Aorta (tissue), 5 donors: ENCODE results near the gene SERINC2. TPM values are rescaled to one million over a fixed set of nuclear protein-coding genes. Genes with fewer than 3 reads are reported as not detected.

ENCODE experiments used
- ATAC-seq: fragments of 200-7000 bp; cut with Tn5 transposase; one replicate; pipeline ENCODE4 v1.9.1; 2022; ENCODE audit warnings: moderate library complexity; ENCODE audit not compliant: low FRiP score
- DNase-seq, 2 donors: peaks; one replicate each; pipeline ENCODE4 v3.0.0-alpha.2; 2020
- H3K27ac ChIP-seq, 2 donors: one replicate each; pipeline ENCODE4 v1.5.1; 2013; ENCODE audit warnings: low read length in 2 of 2, mild to moderate bottlenecking in 2 of 2, moderate library complexity in 2 of 2, control low read depth in 1 of 2, inconsistent platforms in 1 of 2, low read depth in 1 of 2
- H3K27me3 ChIP-seq, 2 donors: one replicate each; pipeline ENCODE4 v1.6.1; 2013; ENCODE audit warnings: control low read depth in 1 of 2, low read length in 1 of 2, mild to moderate bottlenecking in 1 of 2, moderate library complexity in 1 of 2; ENCODE audit not compliant: insufficient read depth in 2 of 2, control insufficient read depth in 1 of 2
- H3K36me3 ChIP-seq, 2 donors: one replicate each; pipeline ENCODE4 v1.6.1; 2013; ENCODE audit warnings: control low read depth in 1 of 2, low read length in 1 of 2, mild to moderate bottlenecking in 1 of 2; ENCODE audit not compliant: insufficient read depth in 2 of 2, control insufficient read depth in 1 of 2
- H3K4me1 ChIP-seq, 2 donors: one replicate each; pipeline ENCODE4 v1.6.1; 2013; ENCODE audit warnings: low read length in 2 of 2, control low read depth in 1 of 2, mild to moderate bottlenecking in 1 of 2, moderate library complexity in 1 of 2; ENCODE audit not compliant: insufficient read depth in 2 of 2, control insufficient read depth in 1 of 2
- H3K4me3 ChIP-seq, 2 donors: one replicate each; pipeline ENCODE4 v1.5.1; 2013; ENCODE audit warnings: low read length in 2 of 2, control low read depth in 1 of 2, mild to moderate bottlenecking in 1 of 2
- H3K9me3 ChIP-seq: one replicate; pipeline ENCODE4 v1.6.1; 2013; ENCODE audit warnings: mild to moderate bottlenecking, low read length; ENCODE audit not compliant: control insufficient read depth
- WGBS, 2 donors: extraction: QIAGEN DNeasy Blood & Tissue Kit; methylation state at CpG; one replicate each; pipeline ENCODE4 v1.1.7; 2013; 5-methylcytosine and 5-hydroxymethylcytosine counted together
- intact Hi-C, 2 donors: fragments of 100-400 bp; cut with DNase I; formaldehyde crosslinking; loops; one replicate each; pipeline versions ENCODE4 v1.14.2 to v1.15.0; 2022
- long read RNA-seq, 2 donors: library from polyadenylated mRNA; unstranded; transcript quantifications; one replicate each; pipeline ENCODE4 v2.0.0, GENCODE V29; 2020 to 2021
- polyA plus RNA-seq, 2 donors: library from polyadenylated mRNA; stranded (reverse); fragments of 200-250 nt; gene quantifications; one replicate each; pipeline ENCODE4 v1.2.3, GENCODE V29; 2013
- total RNA-seq, 2 donors: library from RNA; stranded (reverse); fragmentation: NEBNext Ultra II Directional; extraction: Animal tissue kit (Norgen Biotek cat#: 25700); gene quantifications; one replicate each; pipeline ENCODE4 v1.2.1, GENCODE V29; 2021
- donor health status: healthy with polysubstance abuse.
- donor health status: Bipolar disorder and iron deficiency.
- donor health status: DM: no; HTN: no; CAD: no.
- donor health status: DM: no; HTN: no; CAD: no.
- donor health status: DM: yes; HTN: yes; CAD: no.

SERINC2 gene
- total RNA-seq (1 to 10 TPM; 2.5 to 3.7 TPM), polyA plus RNA-seq (10 to 100 TPM in 1 of 2 donors, 1 to 10 TPM in 1; 3.3 to 20.7 TPM)
- long read RNA-seq, donor 1, transcript SERINC2-201 (10 exons, 1,997 nt) = major isoform, 9 of 13 reads
- long read RNA-seq, donor 1, partial matches to known transcripts = 4 of 13 reads
- long read RNA-seq, donor 1, other reads (novel, unspliced or antisense) = 0 of 13 reads
- long read RNA-seq, donor 2, partial matches to known transcripts = 2 of 4 reads
- long read RNA-seq, donor 2, other reads (novel, unspliced or antisense) = 1 of 4 reads

DNA sequence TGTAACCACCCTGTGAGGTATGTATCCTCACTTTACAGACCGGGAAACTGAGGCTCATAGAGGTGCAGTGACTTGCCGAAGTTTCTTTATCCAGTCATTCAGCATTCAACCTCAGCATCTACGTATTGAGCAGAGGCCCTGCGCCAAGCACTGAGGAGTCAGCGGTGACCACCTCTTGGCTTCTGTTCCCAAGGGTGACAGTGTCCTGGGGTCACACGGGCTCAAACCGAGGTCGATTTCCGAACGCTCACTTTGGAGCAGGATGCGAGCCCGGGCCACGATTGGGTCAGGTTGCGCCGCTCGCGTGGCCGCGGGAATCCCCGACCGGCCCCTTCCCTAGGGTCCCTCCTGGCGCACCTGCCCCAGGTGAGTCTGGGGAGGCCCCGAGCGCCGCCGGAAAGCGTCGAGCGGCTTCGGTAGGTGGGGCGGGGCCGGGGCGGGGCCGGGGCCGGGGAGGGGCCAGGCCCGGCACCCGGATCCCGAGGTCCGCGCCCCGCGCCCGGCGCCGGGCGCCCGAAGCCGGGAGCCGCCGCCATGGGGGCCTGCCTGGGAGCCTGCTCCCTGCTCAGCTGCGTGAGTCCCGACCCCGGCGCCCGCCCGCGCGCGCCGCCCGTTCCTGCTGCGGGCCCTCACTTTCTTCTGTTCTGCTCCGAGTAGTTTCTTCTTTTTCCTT lies at the start of gene SERINC2:
TSS of gene SERINC2 (plus strand) at position 482 of the 673 bp plus-strand sequence. CDS start at position 535, 53 bp downstream.
- H3K36me3 ChIP-seq = no peaks in the 10 kb centered on the region
- no peaks in the 10 kb centered on the region for H3K9me3 ChIP-seq
- no peak within 1 kb of the TSS for H3K27ac ChIP-seq
- peak within 1 kb of the TSS; percentile 39 to 55 for H3K4me3 ChIP-seq
- ATAC-seq (peak; percentile 42), DNase-seq (no peak)
- 2 to 3% methylated on average over 40 to 63 of the region's 63 CpGs for WGBS, 2 donors
- no peaks in the 10 kb centered on the region for H3K4me1 ChIP-seq
- intact Hi-C loops = loop anchor here in 1 of 2 donors (10.0 kb wide), 1 partner anchor 118 kb away; the partner anchor contains the start of genes SNRNP40 and ZCCHC17
- H3K27me3 ChIP-seq = no peaks in the 10 kb centered on the region

DNA sequence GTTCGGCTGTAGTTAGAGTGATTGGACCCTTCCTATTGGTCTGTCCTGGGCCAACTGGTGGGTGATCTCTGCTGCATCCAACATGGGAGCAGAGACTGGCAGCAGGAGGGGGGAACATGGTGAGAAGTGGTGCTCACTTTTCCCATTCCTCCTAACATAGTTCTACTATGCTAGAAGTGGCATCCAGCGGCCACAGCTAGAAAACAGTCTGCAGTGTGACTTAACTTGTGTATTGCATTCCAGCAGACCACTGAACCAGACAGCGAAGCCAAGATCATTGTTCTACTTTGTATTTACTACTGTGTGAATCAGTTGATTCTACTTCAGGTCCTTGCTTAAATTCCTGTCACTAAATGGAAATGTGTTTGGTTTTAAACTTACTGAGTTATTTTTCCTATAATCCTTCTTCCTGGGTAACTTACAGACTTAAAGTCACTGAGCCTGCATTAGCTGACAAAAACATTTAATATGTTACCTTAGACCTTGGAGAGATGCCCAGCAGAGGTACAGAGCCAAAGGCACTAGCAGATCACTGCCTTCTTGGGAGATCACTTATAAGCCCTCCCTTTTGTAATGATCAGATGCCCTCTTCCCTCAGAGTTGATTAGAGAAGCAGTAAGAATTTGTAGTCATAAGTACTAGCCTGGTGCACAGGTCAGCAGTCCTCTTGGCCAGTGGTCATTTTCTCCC lies 48.3 kb upstream of the SERINC2 start:
- no peak overlapping the region for H3K4me3 ChIP-seq
- peaks cover 6 to 12% of the 10 kb centered on the region in 2 donors for H3K36me3 ChIP-seq
- no peaks in the 10 kb centered on the region for H3K27me3 ChIP-seq
- no peak overlapping the region for H3K27ac ChIP-seq
- ATAC-seq (no peak), DNase-seq (no peak)
- no peaks in the 10 kb centered on the region for H3K9me3 ChIP-seq
- intact Hi-C loops = no loop called here
- WGBS, 2 donors = 77 to 90% methylated on average over 3 of the region's 3 CpGs
- peaks cover 0 to 3% of the 10 kb centered on the region in 2 donors for H3K4me1 ChIP-seq

DNA sequence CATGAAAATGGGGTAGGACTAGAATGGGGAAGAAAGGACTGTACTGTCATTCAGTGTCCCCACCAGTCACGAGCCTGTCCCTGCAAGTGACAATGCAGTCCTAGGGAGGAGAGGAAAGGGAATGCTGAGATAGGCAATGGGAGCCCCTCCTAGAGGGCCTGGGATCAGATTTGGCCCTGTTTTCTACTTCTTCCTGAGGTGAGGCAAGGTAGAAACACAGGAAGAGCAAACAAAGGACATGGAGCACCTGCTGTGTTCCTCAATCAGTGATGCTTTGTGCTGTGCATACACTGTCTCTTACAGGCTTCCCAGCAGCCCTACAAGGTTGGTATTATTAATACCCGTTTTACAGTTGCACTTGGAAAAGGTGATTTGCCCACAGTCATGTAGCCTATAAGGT lies 46.2 kb upstream of the SERINC2 start:
- Histone ChIP-seq H3K4me3 (no peak overlapping the region), H3K36me3 (peaks cover 0 to 12% of the 10 kb centered on the region in 2 donors), H3K27me3 (no peaks in the 10 kb centered on the region), H3K4me1 (peaks cover 0 to 9% of the 10 kb centered on the region in 2 donors), H3K27ac (no peak overlapping the region), H3K9me3 (no peaks in the 10 kb centered on the region)
- DNase-seq = no peak
- intact Hi-C loops = no loop called here
- ATAC-seq = no peak
- 61 to 72% methylated on average over 2 of the region's 2 CpGs for WGBS, 2 donors

GRCh38 chr1:31368611-31369107 lies 44.4 kb upstream of the SERINC2 start:
- intact Hi-C loops = no loop called here
- ATAC-seq (no peak), DNase-seq (no peak)
- Histone ChIP-seq H3K9me3 (no peaks in the 10 kb centered on the region), H3K4me3 (no peak overlapping the region), H3K4me1 (peaks cover 0 to 9% of the 10 kb centered on the region in 2 donors), H3K27me3 (no peaks in the 10 kb centered on the region), H3K27ac (no peak overlapping the region), H3K36me3 (peaks cover 0 to 12% of the 10 kb centered on the region in 2 donors)
- 48% methylated on average over 3 of the region's 3 CpGs for WGBS, 2 donors

GRCh38 chr1:31370021-31370420 lies 43.0 kb upstream of the SERINC2 start:
- H3K27ac ChIP-seq = no peak overlapping the region

GRCh38 chr1:31370565-31370964 lies 42.4 kb upstream of the SERINC2 start:
- no peak overlapping the region for H3K4me3 ChIP-seq
- H3K36me3 ChIP-seq = peaks cover 0 to 6% of the 10 kb centered on the region in 2 donors
- DNase-seq (no peak), ATAC-seq (no peak)
- H3K27me3 ChIP-seq = no peaks in the 10 kb centered on the region
- H3K9me3 ChIP-seq = no peaks in the 10 kb centered on the region
- H3K27ac ChIP-seq = no peak overlapping the region
- WGBS, 2 donors = 97% methylated on average over 4 of the region's 4 CpGs
- H3K4me1 ChIP-seq = peaks cover 3 to 9% of the 10 kb centered on the region in 2 donors
- intact Hi-C loops = no loop called here

More at GRCh38 chr1:31370021-31370420, 43.0 kb upstream of the SERINC2 start:
- WGBS, 2 donors = 69 to 70% methylated on average over 2 of the region's 2 CpGs
- no peaks in the 10 kb centered on the region for H3K27me3 ChIP-seq
- H3K4me3 ChIP-seq = no peak overlapping the region
- H3K4me1 ChIP-seq = peaks cover 3 to 9% of the 10 kb centered on the region in 2 donors
- ATAC-seq (no peak), DNase-seq (no peak)
- intact Hi-C loops = no loop called here
- H3K36me3 ChIP-seq = peaks cover 0 to 6% of the 10 kb centered on the region in 2 donors
- H3K9me3 ChIP-seq = no peaks in the 10 kb centered on the region

DNA sequence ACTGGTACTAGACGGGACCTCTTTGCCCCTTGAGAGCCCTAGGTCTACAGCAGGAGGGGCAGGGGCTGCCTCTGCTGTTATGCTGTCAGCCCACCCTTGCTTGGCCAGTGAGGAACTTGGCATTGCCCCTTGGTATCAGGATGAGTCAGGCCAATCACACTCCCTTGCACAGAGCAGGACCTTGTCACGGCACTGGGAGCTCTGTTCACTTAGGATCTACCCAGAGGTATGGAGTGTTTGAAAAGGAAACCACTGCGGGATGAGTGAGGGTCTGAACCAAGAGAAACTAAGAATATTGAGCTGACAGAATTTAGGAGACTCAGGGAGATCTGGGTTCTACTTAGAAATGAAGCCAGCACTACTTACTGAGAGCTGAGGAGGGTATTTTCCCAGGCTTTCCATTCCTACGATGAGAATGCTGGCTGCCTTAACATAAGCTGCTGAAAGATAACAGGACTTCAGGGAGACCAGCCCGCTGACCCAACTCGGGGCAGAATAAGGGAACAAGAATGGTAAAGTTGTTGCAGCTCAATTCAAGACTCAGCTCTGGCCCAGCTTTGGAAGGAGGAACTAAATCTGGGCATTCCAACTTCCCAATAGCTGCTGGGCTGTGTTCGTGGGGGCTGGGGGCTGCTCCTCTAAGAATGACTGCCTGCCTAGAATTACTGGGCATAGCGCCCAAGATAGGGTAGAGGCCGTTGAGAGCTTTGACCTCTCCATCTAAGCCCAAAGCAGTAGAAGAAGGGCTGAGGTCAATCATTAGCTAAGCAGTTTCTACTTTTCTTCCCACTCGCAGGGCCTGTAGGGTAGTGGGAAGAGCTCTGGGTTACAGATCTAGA lies 41.7 kb upstream of the SERINC2 start:
- Histone ChIP-seq H3K36me3 (peaks cover 0 to 6% of the 10 kb centered on the region in 2 donors), H3K9me3 (no peaks in the 10 kb centered on the region), H3K4me1 (peaks cover 3 to 9% of the 10 kb centered on the region in 2 donors), H3K27ac (peak overlapping the region in 1 of 2 donors; percentile 7), H3K4me3 (no peak overlapping the region), H3K27me3 (no peaks in the 10 kb centered on the region)
- no peak for ATAC-seq
- 55 to 59% methylated on average over 10 of the region's 10 CpGs for WGBS, 2 donors
- intact Hi-C loops = no loop called here
- DNase-seq = peak in 1 of 2 donors; percentile 50

GRCh38 chr1:31372051-31372450 lies 41.0 kb upstream of the SERINC2 start:
- no peak for DNase-seq
- Histone ChIP-seq H3K27ac (no peak overlapping the region), H3K27me3 (no peaks in the 10 kb centered on the region), H3K4me3 (no peak overlapping the region), H3K36me3 (peaks cover 0 to 4% of the 10 kb centered on the region in 2 donors), H3K4me1 (peaks cover 3 to 9% of the 10 kb centered on the region in 2 donors), H3K9me3 (no peaks in the 10 kb centered on the region)
- intact Hi-C loops = no loop called here
- 81 to 82% methylated on average over 3 of the region's 3 CpGs for WGBS, 2 donors
- no peak for ATAC-seq
